ENCODE measurements around the gene ANKRD6. TPM values are rescaled to one million over a fixed set of nuclear protein-coding genes. Genes with fewer than 3 reads are reported as not detected.

Gene ANKRD6
- total RNA-seq, 1 donor from 2014 or later: 43.5 TPM

- H3K9me3 Mint-ChIP-seq: peaks cover 11% of the 10 kb centered on the region
- H3K36me3 Mint-ChIP-seq: peaks cover 13% of the 10 kb centered on the region
- H3K4me3 Mint-ChIP-seq: no peak overlapping the region
- no peaks in the 10 kb centered on the region for H3K27me3 Mint-ChIP-seq (ENCODE audit: low read depth)
- TF ChIP-seq, protein P1, sequence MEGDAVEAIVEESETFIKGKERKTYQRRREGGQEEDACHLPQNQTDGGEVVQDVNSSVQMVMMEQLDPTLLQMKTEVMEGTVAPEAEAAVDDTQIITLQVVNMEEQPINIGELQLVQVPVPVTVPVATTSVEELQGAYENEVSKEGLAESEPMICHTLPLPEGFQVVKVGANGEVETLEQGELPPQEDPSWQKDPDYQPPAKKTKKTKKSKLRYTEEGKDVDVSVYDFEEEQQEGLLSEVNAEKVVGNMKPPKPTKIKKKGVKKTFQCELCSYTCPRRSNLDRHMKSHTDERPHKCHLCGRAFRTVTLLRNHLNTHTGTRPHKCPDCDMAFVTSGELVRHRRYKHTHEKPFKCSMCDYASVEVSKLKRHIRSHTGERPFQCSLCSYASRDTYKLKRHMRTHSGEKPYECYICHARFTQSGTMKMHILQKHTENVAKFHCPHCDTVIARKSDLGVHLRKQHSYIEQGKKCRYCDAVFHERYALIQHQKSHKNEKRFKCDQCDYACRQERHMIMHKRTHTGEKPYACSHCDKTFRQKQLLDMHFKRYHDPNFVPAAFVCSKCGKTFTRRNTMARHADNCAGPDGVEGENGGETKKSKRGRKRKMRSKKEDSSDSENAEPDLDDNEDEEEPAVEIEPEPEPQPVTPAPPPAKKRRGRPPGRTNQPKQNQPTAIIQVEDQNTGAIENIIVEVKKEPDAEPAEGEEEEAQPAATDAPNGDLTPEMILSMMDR (IDR thresholded peaks at IDR 0.05; ENCODE audit: unreplicated experiment): no peak
- DNase-seq (ENCODE audit: low spot score in 2 of 2, unreplicated experiment in 2 of 2): no peak
- peaks cover 9% of the 10 kb centered on the region for H3K4me1 Mint-ChIP-seq
- H3K27ac Mint-ChIP-seq: no peak overlapping the region
These were observed 134.9 kb downstream of the ANKRD6 start for GRCh38 chr6:89567630-89568390.

DNA sequence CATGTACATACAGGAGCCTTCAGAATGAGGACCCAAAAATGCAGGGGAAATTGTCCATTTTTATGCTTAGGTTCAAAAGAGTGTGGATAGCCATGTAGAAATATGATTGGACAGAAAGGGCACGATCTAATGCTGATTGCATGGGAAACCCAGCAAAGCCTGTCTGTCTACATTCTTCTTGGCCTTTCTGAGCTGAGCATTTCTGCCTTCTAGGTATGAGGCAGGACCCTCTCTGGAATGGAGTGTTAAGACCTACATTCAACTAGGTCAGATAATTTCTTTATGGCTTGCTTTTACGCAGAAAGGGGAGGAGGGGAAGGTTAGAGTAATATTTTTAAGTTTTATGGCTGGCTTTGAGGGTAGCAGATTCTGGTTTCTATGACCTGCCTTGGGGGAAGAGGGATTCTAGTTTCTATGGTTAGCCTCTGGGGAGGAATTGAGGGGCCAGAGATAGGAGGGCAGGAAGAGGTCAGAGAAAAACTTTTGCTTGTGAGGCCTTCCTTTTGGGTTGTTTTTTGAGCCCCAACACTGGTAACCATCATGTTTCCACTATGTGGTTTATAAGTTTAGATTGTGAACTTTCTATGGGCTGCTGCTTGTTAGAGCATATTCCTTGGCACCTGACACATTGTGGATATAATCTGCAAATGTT is 142.1 kb downstream of the ANKRD6 start:
- DNase-seq (ENCODE audit: low spot score in 2 of 2, unreplicated experiment in 2 of 2): no peak
- peaks cover 25% of the 10 kb centered on the region for H3K4me1 Mint-ChIP-seq
- H3K36me3 Mint-ChIP-seq: peaks cover 12% of the 10 kb centered on the region
- TF ChIP-seq, protein P1 (IDR thresholded peaks at IDR 0.05; ENCODE audit: unreplicated experiment): no peak
- H3K4me3 Mint-ChIP-seq: peak overlapping the region; percentile 16
- peak overlapping the region; percentile 95 for H3K27ac Mint-ChIP-seq
- H3K9me3 Mint-ChIP-seq: peaks cover 11% of the 10 kb centered on the region
- no peaks in the 10 kb centered on the region for H3K27me3 Mint-ChIP-seq (ENCODE audit: low read depth)

DNA sequence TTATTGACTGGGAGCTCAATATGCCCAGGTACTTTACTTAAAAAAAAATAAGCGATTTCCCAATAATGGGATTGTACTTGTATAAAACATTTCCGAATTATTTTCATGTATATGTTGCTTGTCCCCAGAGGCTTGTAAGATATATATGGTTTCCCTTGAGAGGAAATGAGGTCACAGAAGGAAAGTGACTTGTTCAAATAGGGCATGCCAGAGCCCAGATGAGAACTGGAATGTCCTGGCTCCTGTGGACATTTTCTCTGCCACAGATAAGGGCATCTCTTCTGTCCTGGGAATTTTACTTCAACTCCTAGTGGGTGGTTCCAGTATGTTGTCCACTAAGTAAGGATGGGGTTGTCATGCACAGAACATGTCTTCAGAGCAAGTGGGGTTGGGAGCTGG is 142.6 kb downstream of the ANKRD6 start:
- no peaks in the 10 kb centered on the region for H3K27me3 Mint-ChIP-seq (ENCODE audit: low read depth)
- peaks cover 10% of the 10 kb centered on the region for H3K36me3 Mint-ChIP-seq
- no peak for DNase-seq (ENCODE audit: low spot score in 2 of 2, unreplicated experiment in 2 of 2)
- peak overlapping the region; percentile 95 for H3K27ac Mint-ChIP-seq
- peaks cover 25% of the 10 kb centered on the region for H3K4me1 Mint-ChIP-seq
- H3K4me3 Mint-ChIP-seq: no peak overlapping the region
- TF ChIP-seq, protein P1 (IDR thresholded peaks at IDR 0.05; ENCODE audit: unreplicated experiment): no peak
- peaks cover 8% of the 10 kb centered on the region for H3K9me3 Mint-ChIP-seq

DNA sequence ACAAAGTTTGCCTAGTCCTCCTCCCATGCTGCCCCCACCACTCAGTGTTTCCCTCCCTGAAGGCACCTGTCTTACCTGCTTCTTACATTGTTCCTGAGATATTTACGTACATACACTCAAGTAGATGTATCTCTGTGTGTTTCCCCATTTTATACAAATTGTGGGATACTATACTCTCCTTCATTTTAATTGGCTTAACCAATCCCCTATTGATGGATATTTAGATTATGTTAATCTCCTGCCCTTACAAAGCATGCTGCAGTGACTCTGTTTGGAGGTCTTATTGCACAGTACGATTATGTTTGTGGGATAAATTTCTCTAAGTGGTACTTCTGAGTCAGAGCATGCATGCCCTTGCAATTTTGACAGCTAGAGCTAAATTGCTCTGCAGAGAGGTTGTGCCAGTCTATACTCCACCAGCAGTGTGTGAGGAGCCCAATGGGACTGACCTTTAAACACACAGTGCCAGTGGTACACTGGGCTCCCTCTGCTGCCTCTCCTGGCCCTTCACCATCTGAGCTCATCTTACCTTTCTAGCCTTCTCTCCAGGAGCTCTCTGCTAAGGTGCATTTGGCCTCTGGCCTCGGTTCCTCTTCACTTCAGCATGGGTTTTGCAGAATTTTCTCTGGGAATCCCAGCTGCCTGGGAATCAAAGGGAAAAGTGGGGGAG is 148.2 kb downstream of the ANKRD6 start:
- peaks cover 2% of the 10 kb centered on the region for H3K36me3 Mint-ChIP-seq
- H3K4me1 Mint-ChIP-seq: peaks cover 27% of the 10 kb centered on the region
- no peaks in the 10 kb centered on the region for H3K9me3 Mint-ChIP-seq
- no peak for DNase-seq (ENCODE audit: low spot score in 2 of 2, unreplicated experiment in 2 of 2)
- no peaks in the 10 kb centered on the region for H3K27me3 Mint-ChIP-seq (ENCODE audit: low read depth)
- H3K4me3 Mint-ChIP-seq: no peak overlapping the region
- H3K27ac Mint-ChIP-seq: no peak overlapping the region
- TF ChIP-seq, protein P1 (IDR thresholded peaks at IDR 0.05; ENCODE audit: unreplicated experiment): no peak

- H3K4me3 Mint-ChIP-seq: no peak overlapping the region
- no peaks in the 10 kb centered on the region for H3K9me3 Mint-ChIP-seq
- TF ChIP-seq, protein P1 (IDR thresholded peaks at IDR 0.05; ENCODE audit: unreplicated experiment): no peak
- no peak overlapping the region for H3K27ac Mint-ChIP-seq
- no peak for DNase-seq (ENCODE audit: low spot score in 2 of 2, unreplicated experiment in 2 of 2)
- H3K36me3 Mint-ChIP-seq: peaks cover 2% of the 10 kb centered on the region
- no peaks in the 10 kb centered on the region for H3K27me3 Mint-ChIP-seq (ENCODE audit: low read depth)
- peaks cover 21% of the 10 kb centered on the region for H3K4me1 Mint-ChIP-seq
These were observed 148.7 kb downstream of the ANKRD6 start for GRCh38 chr6:89581689-89582088.
